ENCODE measurements around the gene ESCO1. TPM values are rescaled to one million over a fixed set of nuclear protein-coding genes. Genes with fewer than 3 reads are reported as not detected.

ESCO1 gene
- total and polyA plus RNA-seq, 7 experiments from 2014 or later: 7.5 to 36.4 (median 33.4) TPM

- intact Hi-C loops (cut with micrococcal nuclease): no loop called here
- H3K4me1 Mint-ChIP-seq: no peaks in the 10 kb centered on the region
- ATAC-seq (no peak), DNase-seq (no peak)
- no peak overlapping the region for H3K27ac Mint-ChIP-seq
- no peaks in the 10 kb centered on the region for H3K4me1 ChIP-seq (ENCODE audit: control insufficient read depth in 2 of 2, insufficient read depth in 2 of 2, low read length in 2 of 2)
- no peaks in the 10 kb centered on the region for H3K27me3 Mint-ChIP-seq
- peaks cover 0 to 63% (median 4%) of the 10 kb centered on the region in 3 experiments for H3K36me3 ChIP-seq (ENCODE audit: control insufficient read depth in 2 of 3, insufficient read depth in 3 of 3, low read length in 3 of 3)
- no peaks in the 10 kb centered on the region for H3K9me3 Mint-ChIP-seq
- POLR2A ChIA-PET: no interaction called here
- H3K9me3 ChIP-seq (ENCODE audit: control insufficient read depth in 2 of 3, low read length in 3 of 3): no peaks in the 10 kb centered on the region
- H3K4me3 ChIP-seq (ENCODE audit: low read length): no peak overlapping the region
- peaks cover 5 to 47% (median 17%) of the 10 kb centered on the region in 5 donors for H3K36me3 Mint-ChIP-seq
- H3K27me3 ChIP-seq (ENCODE audit: control insufficient read depth in 2 of 2, insufficient read depth in 2 of 2, low read length in 2 of 2): no peaks in the 10 kb centered on the region
- no peak overlapping the region for H3K27ac ChIP-seq (ENCODE audit: low read depth, low read length)
- H3K4me3 Mint-ChIP-seq: no peak overlapping the region
- CTCF ChIA-PET: interaction anchor here (0.7 kb wide), 1 partner anchor 24 kb away, joined by 5 read pairs; no protein-coding TSS in a partner anchor
Observed at GRCh38 chr18:21534327-21534726, 66.2 kb downstream of the ESCO1 start.

GRCh38 chr18:21526463-21526862 is 74.0 kb downstream of the ESCO1 start:
- intact Hi-C loops (cut with micrococcal nuclease): no loop called here
- Mint-ChIP-seq H3K9me3 (no peaks in the 10 kb centered on the region), H3K4me1 (peaks cover 0 to 2% (median 0%) of the 10 kb centered on the region in 7 donors), H3K36me3 (peaks cover 11 to 53% (median 20%) of the 10 kb centered on the region in 5 donors), H3K27ac (peak overlapping the region in 3 of 9 donors; percentile 0 to 73 (median 14)), H3K27me3 (no peaks in the 10 kb centered on the region), H3K4me3 (no peak overlapping the region)
- ChIA-PET CTCF (no interaction called here), POLR2A (no interaction called here)
- H3K36me3 ChIP-seq (ENCODE audit: control insufficient read depth in 2 of 3, insufficient read depth in 3 of 3, low read length in 3 of 3): peaks cover 3 to 31% (median 8%) of the 10 kb centered on the region in 3 experiments
- no peaks in the 10 kb centered on the region for H3K4me1 ChIP-seq (ENCODE audit: control insufficient read depth in 2 of 2, insufficient read depth in 2 of 2, low read length in 2 of 2)
- H3K27me3 ChIP-seq (ENCODE audit: control insufficient read depth in 2 of 2, insufficient read depth in 2 of 2, low read length in 2 of 2): no peaks in the 10 kb centered on the region
- ATAC-seq (no peak), DNase-seq (no peak)
- no peak overlapping the region for H3K27ac ChIP-seq (ENCODE audit: low read depth, low read length)
- no peaks in the 10 kb centered on the region for H3K9me3 ChIP-seq (ENCODE audit: control insufficient read depth in 2 of 3, low read length in 3 of 3)
- no peak overlapping the region for H3K4me3 ChIP-seq (ENCODE audit: low read length)

- Mint-ChIP-seq H3K4me3 (no peak overlapping the region), H3K27me3 (no peaks in the 10 kb centered on the region), H3K4me1 (peaks cover 0 to 2% (median 0%) of the 10 kb centered on the region in 7 donors), H3K9me3 (no peaks in the 10 kb centered on the region), H3K36me3 (peaks cover 11 to 52% (median 23%) of the 10 kb centered on the region in 5 donors), H3K27ac (peak overlapping the region in 2 of 9 donors; percentile 8 to 49)
- ATAC-seq (no peak), DNase-seq (no peak)
- intact Hi-C loops (cut with micrococcal nuclease): no loop called here
- Histone ChIP-seq H3K27ac (ENCODE audit: low read depth, low read length) (no peak overlapping the region), H3K36me3 (ENCODE audit: control insufficient read depth in 2 of 3, insufficient read depth in 3 of 3, low read length in 3 of 3) (peaks cover 3 to 25% (median 8%) of the 10 kb centered on the region in 3 experiments), H3K9me3 (ENCODE audit: control insufficient read depth in 2 of 3, low read length in 3 of 3) (no peaks in the 10 kb centered on the region), H3K4me1 (ENCODE audit: control insufficient read depth in 2 of 2, insufficient read depth in 2 of 2, low read length in 2 of 2) (no peaks in the 10 kb centered on the region), H3K4me3 (ENCODE audit: low read length) (no peak overlapping the region), H3K27me3 (ENCODE audit: control insufficient read depth in 2 of 2, insufficient read depth in 2 of 2, low read length in 2 of 2) (no peaks in the 10 kb centered on the region)
- ChIA-PET CTCF (no interaction called here), POLR2A (interaction anchor here (0.6 kb wide), 2 partner anchors 170 to 322 kb away, joined by 3 to 4 read pairs; no protein-coding TSS in a partner anchor)
Observed at GRCh38 chr18:21525916-21526315, 74.6 kb downstream of the ESCO1 start.

GRCh38 chr18:21522530-21522929 is 78.0 kb downstream of the ESCO1 start:
- Mint-ChIP-seq H3K27me3 (no peaks in the 10 kb centered on the region), H3K9me3 (no peaks in the 10 kb centered on the region), H3K27ac (peak overlapping the region in 2 of 9 donors; percentile 13 to 64), H3K4me1 (peaks cover 0 to 2% (median 0%) of the 10 kb centered on the region in 7 donors), H3K4me3 (no peak overlapping the region), H3K36me3 (peaks cover 14 to 55% (median 27%) of the 10 kb centered on the region in 5 donors)
- H3K27ac ChIP-seq (ENCODE audit: low read depth, low read length): no peak overlapping the region
- ATAC-seq (no peak), DNase-seq (no peak)
- CTCF ChIA-PET: no interaction called here
- H3K4me3 ChIP-seq (ENCODE audit: low read length): no peak overlapping the region
- POLR2A ChIA-PET: no interaction called here
- H3K36me3 ChIP-seq (ENCODE audit: control insufficient read depth in 2 of 3, insufficient read depth in 3 of 3, low read length in 3 of 3): peaks cover 3 to 18% (median 4%) of the 10 kb centered on the region in 3 experiments
- no peaks in the 10 kb centered on the region for H3K4me1 ChIP-seq (ENCODE audit: control insufficient read depth in 2 of 2, insufficient read depth in 2 of 2, low read length in 2 of 2)
- no peaks in the 10 kb centered on the region for H3K9me3 ChIP-seq (ENCODE audit: control insufficient read depth in 2 of 3, low read length in 3 of 3)
- H3K27me3 ChIP-seq (ENCODE audit: control insufficient read depth in 2 of 2, insufficient read depth in 2 of 2, low read length in 2 of 2): no peaks in the 10 kb centered on the region
- intact Hi-C loops (cut with micrococcal nuclease): no loop called here

GRCh38 chr18:21513741-21514140 is 86.8 kb downstream of the ESCO1 start:
- Mint-ChIP-seq H3K27ac (peak overlapping the region in 1 of 9 donors; percentile 49), H3K4me1 (no peaks in the 10 kb centered on the region), H3K9me3 (peaks cover 0 to 21% (median 3%) of the 10 kb centered on the region in 11 donors), H3K27me3 (no peaks in the 10 kb centered on the region), H3K4me3 (no peak overlapping the region), H3K36me3 (peaks cover 11 to 47% (median 40%) of the 10 kb centered on the region in 5 donors)
- ChIA-PET POLR2A (no interaction called here), CTCF (no interaction called here)
- Histone ChIP-seq H3K27ac (ENCODE audit: low read depth, low read length) (no peak overlapping the region), H3K4me1 (ENCODE audit: control insufficient read depth in 2 of 2, insufficient read depth in 2 of 2, low read length in 2 of 2) (no peaks in the 10 kb centered on the region), H3K36me3 (ENCODE audit: control insufficient read depth in 2 of 3, insufficient read depth in 3 of 3, low read length in 3 of 3) (peaks cover 0 to 8% (median 0%) of the 10 kb centered on the region in 3 experiments), H3K9me3 (ENCODE audit: control insufficient read depth in 2 of 3, low read length in 3 of 3) (no peaks in the 10 kb centered on the region), H3K27me3 (ENCODE audit: control insufficient read depth in 2 of 2, insufficient read depth in 2 of 2, low read length in 2 of 2) (no peaks in the 10 kb centered on the region), H3K4me3 (ENCODE audit: low read length) (no peak overlapping the region)
- intact Hi-C loops (cut with micrococcal nuclease): no loop called here
- DNase-seq (no peak), ATAC-seq (no peak)

GRCh38 chr18:21513292-21513691 is 87.2 kb downstream of the ESCO1 start:
- Mint-ChIP-seq H3K27ac (peak overlapping the region in 1 of 9 donors; percentile 49), H3K27me3 (no peaks in the 10 kb centered on the region), H3K4me3 (no peak overlapping the region), H3K4me1 (no peaks in the 10 kb centered on the region), H3K9me3 (peaks cover 0 to 21% (median 3%) of the 10 kb centered on the region in 11 donors), H3K36me3 (peaks cover 10 to 47% (median 40%) of the 10 kb centered on the region in 5 donors)
- no peak for DNase-seq
- Histone ChIP-seq H3K27me3 (ENCODE audit: control insufficient read depth in 2 of 2, insufficient read depth in 2 of 2, low read length in 2 of 2) (no peaks in the 10 kb centered on the region), H3K36me3 (ENCODE audit: control insufficient read depth in 2 of 3, insufficient read depth in 3 of 3, low read length in 3 of 3) (peaks cover 0 to 8% (median 0%) of the 10 kb centered on the region in 3 experiments), H3K9me3 (ENCODE audit: control insufficient read depth in 2 of 3, low read length in 3 of 3) (no peaks in the 10 kb centered on the region), H3K27ac (ENCODE audit: low read depth, low read length) (no peak overlapping the region), H3K4me1 (ENCODE audit: control insufficient read depth in 2 of 2, insufficient read depth in 2 of 2, low read length in 2 of 2) (no peaks in the 10 kb centered on the region), H3K4me3 (ENCODE audit: low read length) (no peak overlapping the region)
- intact Hi-C loops (cut with micrococcal nuclease): no loop called here
- ATAC-seq: no peak
- ChIA-PET POLR2A (no interaction called here), CTCF (no interaction called here)

- POLR2A ChIA-PET: no interaction called here
- ATAC-seq (no peak), DNase-seq (no peak)
- no peak overlapping the region for H3K27ac Mint-ChIP-seq
- Histone ChIP-seq H3K27ac (ENCODE audit: low read depth, low read length) (no peak overlapping the region), H3K36me3 (ENCODE audit: control insufficient read depth in 2 of 3, insufficient read depth in 3 of 3, low read length in 3 of 3) (peaks cover 0 to 4% (median 0%) of the 10 kb centered on the region in 3 experiments), H3K4me1 (ENCODE audit: control insufficient read depth in 2 of 2, insufficient read depth in 2 of 2, low read length in 2 of 2) (no peaks in the 10 kb centered on the region), H3K4me3 (ENCODE audit: low read length) (no peak overlapping the region), H3K27me3 (ENCODE audit: control insufficient read depth in 2 of 2, insufficient read depth in 2 of 2, low read length in 2 of 2) (no peaks in the 10 kb centered on the region), H3K9me3 (ENCODE audit: control insufficient read depth in 2 of 3, low read length in 3 of 3) (no peaks in the 10 kb centered on the region)
- CTCF ChIA-PET: no interaction called here
- H3K27me3 Mint-ChIP-seq: no peaks in the 10 kb centered on the region
- intact Hi-C loops (cut with micrococcal nuclease): no loop called here
- H3K4me3 Mint-ChIP-seq: no peak overlapping the region
- peaks cover 7 to 26% (median 23%) of the 10 kb centered on the region in 5 donors for H3K36me3 Mint-ChIP-seq
- H3K9me3 Mint-ChIP-seq: peaks cover 0 to 21% (median 3%) of the 10 kb centered on the region in 11 donors
- no peaks in the 10 kb centered on the region for H3K4me1 Mint-ChIP-seq
Observed at GRCh38 chr18:21509062-21509461, 91.4 kb downstream of the ESCO1 start.
